Muscle layer of colon (tissue), 2 donors: ENCODE results near the gene LGALS3.
"Not testable (repeated sequence)": the region's sequence is repeated elsewhere in the genome, so short reads cannot be mapped to it uniquely, and the experiment has no call there.

Source experiments
- H3K27ac ChIP-seq: one replicate; pipeline ENCODE4 v1.7.0; 2013; ENCODE audit warnings: low read depth, mild to moderate bottlenecking, low read length, moderate library complexity
- H3K27me3 ChIP-seq, 2 donors: one replicate each; pipeline ENCODE4 v1.7.0; 2013; ENCODE audit warnings: low read length in 2 of 2, mild to moderate bottlenecking in 2 of 2; ENCODE audit not compliant: insufficient read depth in 2 of 2, control insufficient read depth in 1 of 2
- H3K36me3 ChIP-seq: one replicate; pipeline ENCODE4 v1.7.0; 2013; ENCODE audit warnings: mild to moderate bottlenecking, low read length; ENCODE audit not compliant: insufficient read depth
- H3K4me1 ChIP-seq: one replicate; pipeline ENCODE4 v1.7.0; 2013; ENCODE audit warnings: mild to moderate bottlenecking, low read length; ENCODE audit not compliant: insufficient read depth
- H3K4me3 ChIP-seq, 2 donors: one replicate each; pipeline ENCODE4 v1.7.0; 2013; ENCODE audit warnings: low read length in 2 of 2, low read depth in 1 of 2, mild to moderate bottlenecking in 1 of 2, moderate library complexity in 1 of 2
- H3K9ac ChIP-seq: one replicate; pipeline ENCODE4 v1.7.0; 2013; ENCODE audit warnings: low read length
- H3K9me3 ChIP-seq: one replicate; pipeline ENCODE4 v1.7.0; 2013; ENCODE audit warnings: mild to moderate bottlenecking, low read length
- donor health status: abdominal sarcoma.
- donor health status: Adenocarcinoma of cecum.

LGALS3 gene

GRCh38 chr14:55129086-55129427, at the start of gene LGALS3:
LGALS3 (plus strand) TSS chr14:55129252; CDS start chr14:55137374, 8,122 bp downstream.
- Histone ChIP-seq H3K27me3 (no peaks in the 10 kb centered on the region), H3K36me3 (no peaks in the 10 kb centered on the region), H3K4me1 (peaks cover 21% of the 10 kb centered on the region), H3K4me3 (peak within 1 kb of the TSS; percentile 65 to 89), H3K9ac (peak within 1 kb of the TSS; percentile 67), H3K9me3 (no peaks in the 10 kb centered on the region), H3K27ac (peak within 1 kb of the TSS; percentile 73)

- not testable (repeated sequence) for H3K27ac ChIP-seq, H3K9me3 ChIP-seq, H3K4me1 ChIP-seq, H3K27me3 ChIP-seq, H3K36me3 ChIP-seq, H3K9ac ChIP-seq, H3K4me3 ChIP-seq
Measured at GRCh38 chr14:55079961-55080360, 49.1 kb upstream of the LGALS3 start.

- H3K36me3 ChIP-seq: no peaks in the 10 kb centered on the region
- H3K27ac ChIP-seq: no peak overlapping the region
- H3K27me3 ChIP-seq: no peaks in the 10 kb centered on the region
- no peak overlapping the region for H3K9ac ChIP-seq
- no peaks in the 10 kb centered on the region for H3K4me1 ChIP-seq
- no peaks in the 10 kb centered on the region for H3K9me3 ChIP-seq
- no peak overlapping the region for H3K4me3 ChIP-seq
Measured at GRCh38 chr14:55084401-55085059, 44.5 kb upstream of the LGALS3 start.

- Histone ChIP-seq H3K27ac (no peak overlapping the region), H3K36me3 (no peaks in the 10 kb centered on the region), H3K4me3 (no peak overlapping the region), H3K9ac (no peak overlapping the region), H3K9me3 (no peaks in the 10 kb centered on the region), H3K4me1 (no peaks in the 10 kb centered on the region), H3K27me3 (no peaks in the 10 kb centered on the region)
Measured at GRCh38 chr14:55085060-55085660, 43.9 kb upstream of the LGALS3 start.

- no peak overlapping the region for H3K9ac ChIP-seq
- H3K4me1 ChIP-seq: no peaks in the 10 kb centered on the region
- H3K4me3 ChIP-seq: no peak overlapping the region
- no peak overlapping the region for H3K27ac ChIP-seq
- no peaks in the 10 kb centered on the region for H3K9me3 ChIP-seq
- no peaks in the 10 kb centered on the region for H3K27me3 ChIP-seq
- H3K36me3 ChIP-seq: no peaks in the 10 kb centered on the region
Measured at GRCh38 chr14:55086938-55087337, 42.1 kb upstream of the LGALS3 start.

- Histone ChIP-seq H3K27ac (no peak overlapping the region), H3K9me3 (no peaks in the 10 kb centered on the region), H3K4me1 (no peaks in the 10 kb centered on the region), H3K4me3 (no peak overlapping the region), H3K36me3 (no peaks in the 10 kb centered on the region), H3K27me3 (no peaks in the 10 kb centered on the region), H3K9ac (no peak overlapping the region)
Measured at GRCh38 chr14:55088356-55088755, 40.7 kb upstream of the LGALS3 start.

GRCh38 chr14:55092341-55092740, 36.7 kb upstream of the LGALS3 start:
- no peaks in the 10 kb centered on the region for H3K9me3 ChIP-seq
- H3K36me3 ChIP-seq: no peaks in the 10 kb centered on the region
- H3K27ac ChIP-seq: no peak overlapping the region
- H3K9ac ChIP-seq: no peak overlapping the region
- no peaks in the 10 kb centered on the region for H3K27me3 ChIP-seq
- no peaks in the 10 kb centered on the region for H3K4me1 ChIP-seq
- no peak overlapping the region for H3K4me3 ChIP-seq

- H3K27ac ChIP-seq: no peak overlapping the region
- no peaks in the 10 kb centered on the region for H3K27me3 ChIP-seq
- no peaks in the 10 kb centered on the region for H3K9me3 ChIP-seq
- H3K4me1 ChIP-seq: peaks cover 5% of the 10 kb centered on the region
- H3K4me3 ChIP-seq: no peak overlapping the region
- no peak overlapping the region for H3K9ac ChIP-seq
- no peaks in the 10 kb centered on the region for H3K36me3 ChIP-seq
Measured at GRCh38 chr14:55094292-55095157, 34.5 kb upstream of the LGALS3 start.

GRCh38 chr14:55097881-55098560, 31.0 kb upstream of the LGALS3 start:
- Histone ChIP-seq H3K9me3 (no peaks in the 10 kb centered on the region), H3K9ac (no peak overlapping the region), H3K27me3 (no peaks in the 10 kb centered on the region), H3K36me3 (no peaks in the 10 kb centered on the region), H3K27ac (no peak overlapping the region), H3K4me1 (peaks cover 22% of the 10 kb centered on the region), H3K4me3 (no peak overlapping the region)

GRCh38 chr14:55098561-55098898, 30.5 kb upstream of the LGALS3 start:
- no peaks in the 10 kb centered on the region for H3K9me3 ChIP-seq
- H3K27ac ChIP-seq: no peak overlapping the region
- H3K4me1 ChIP-seq: peaks cover 27% of the 10 kb centered on the region
- H3K36me3 ChIP-seq: no peaks in the 10 kb centered on the region
- H3K27me3 ChIP-seq: no peaks in the 10 kb centered on the region
- H3K9ac ChIP-seq: no peak overlapping the region
- H3K4me3 ChIP-seq: no peak overlapping the region

GRCh38 chr14:55099756-55100155, 29.3 kb upstream of the LGALS3 start:
- Histone ChIP-seq H3K36me3 (no peaks in the 10 kb centered on the region), H3K4me3 (no peak overlapping the region), H3K27ac (no peak overlapping the region), H3K9ac (no peak overlapping the region), H3K9me3 (no peaks in the 10 kb centered on the region), H3K27me3 (no peaks in the 10 kb centered on the region), H3K4me1 (peaks cover 38% of the 10 kb centered on the region)
